ENCODE measurements around the gene COL18A1.

COL18A1 gene

DNA sequence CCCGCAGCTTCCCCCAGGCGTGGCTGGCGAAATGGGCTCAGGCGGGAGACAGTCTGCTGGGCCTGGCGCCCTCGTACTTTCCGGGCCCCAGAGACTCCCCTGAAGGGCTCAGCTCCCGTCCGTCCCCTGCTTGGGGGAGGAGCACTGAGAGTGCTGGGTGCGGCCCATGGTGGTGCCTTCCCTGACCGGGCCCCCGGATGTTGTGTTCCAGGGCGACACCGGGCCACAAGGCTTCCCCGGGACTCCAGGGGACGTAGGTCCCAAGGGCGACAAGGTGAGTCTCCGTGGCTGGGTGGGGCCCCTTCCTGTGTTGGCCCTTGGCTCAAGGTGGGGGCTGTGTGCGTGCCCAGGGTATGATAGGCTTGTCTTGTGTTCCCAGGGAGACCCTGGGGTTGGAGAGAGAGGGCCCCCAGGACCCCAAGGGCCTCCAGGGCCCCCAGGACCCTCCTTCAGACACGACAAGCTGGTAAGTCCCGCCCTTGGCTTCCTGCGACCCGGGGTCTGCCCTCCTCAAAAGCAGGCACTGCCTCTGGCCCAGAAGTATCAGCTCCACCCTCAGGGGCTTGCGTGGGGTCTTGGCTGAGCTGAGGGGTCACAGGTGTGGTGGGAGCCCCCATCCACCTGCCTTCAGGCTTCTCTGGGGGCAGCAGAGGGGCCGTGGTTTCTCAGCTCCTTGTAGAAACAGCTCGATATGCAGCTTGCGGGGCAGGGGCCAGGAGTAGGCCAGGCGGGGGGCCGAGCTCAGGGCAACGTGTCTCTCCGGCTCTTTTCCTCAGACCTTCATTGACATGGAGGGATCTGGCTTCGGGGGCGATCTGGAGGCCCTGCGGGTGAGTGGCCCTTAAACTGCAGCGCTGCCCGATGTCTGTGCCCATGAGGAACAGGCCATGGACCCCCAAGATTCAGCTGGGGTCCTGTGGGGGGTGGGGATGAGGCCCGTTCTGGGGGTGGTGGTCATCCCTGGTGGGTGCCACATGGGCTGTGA lies 75.0 kb downstream of the COL18A1 start:
- TF ChIP-seq, protein P1, sequence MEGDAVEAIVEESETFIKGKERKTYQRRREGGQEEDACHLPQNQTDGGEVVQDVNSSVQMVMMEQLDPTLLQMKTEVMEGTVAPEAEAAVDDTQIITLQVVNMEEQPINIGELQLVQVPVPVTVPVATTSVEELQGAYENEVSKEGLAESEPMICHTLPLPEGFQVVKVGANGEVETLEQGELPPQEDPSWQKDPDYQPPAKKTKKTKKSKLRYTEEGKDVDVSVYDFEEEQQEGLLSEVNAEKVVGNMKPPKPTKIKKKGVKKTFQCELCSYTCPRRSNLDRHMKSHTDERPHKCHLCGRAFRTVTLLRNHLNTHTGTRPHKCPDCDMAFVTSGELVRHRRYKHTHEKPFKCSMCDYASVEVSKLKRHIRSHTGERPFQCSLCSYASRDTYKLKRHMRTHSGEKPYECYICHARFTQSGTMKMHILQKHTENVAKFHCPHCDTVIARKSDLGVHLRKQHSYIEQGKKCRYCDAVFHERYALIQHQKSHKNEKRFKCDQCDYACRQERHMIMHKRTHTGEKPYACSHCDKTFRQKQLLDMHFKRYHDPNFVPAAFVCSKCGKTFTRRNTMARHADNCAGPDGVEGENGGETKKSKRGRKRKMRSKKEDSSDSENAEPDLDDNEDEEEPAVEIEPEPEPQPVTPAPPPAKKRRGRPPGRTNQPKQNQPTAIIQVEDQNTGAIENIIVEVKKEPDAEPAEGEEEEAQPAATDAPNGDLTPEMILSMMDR (conservative IDR thresholded peaks at IDR 0.05; ENCODE audit: low read depth, low read length) = no peak
- no peak overlapping the region for H3K4me3 ChIP-seq (ENCODE audit: low read length)
- DNase-seq (ENCODE audit: low read depth) = no peak

DNA sequence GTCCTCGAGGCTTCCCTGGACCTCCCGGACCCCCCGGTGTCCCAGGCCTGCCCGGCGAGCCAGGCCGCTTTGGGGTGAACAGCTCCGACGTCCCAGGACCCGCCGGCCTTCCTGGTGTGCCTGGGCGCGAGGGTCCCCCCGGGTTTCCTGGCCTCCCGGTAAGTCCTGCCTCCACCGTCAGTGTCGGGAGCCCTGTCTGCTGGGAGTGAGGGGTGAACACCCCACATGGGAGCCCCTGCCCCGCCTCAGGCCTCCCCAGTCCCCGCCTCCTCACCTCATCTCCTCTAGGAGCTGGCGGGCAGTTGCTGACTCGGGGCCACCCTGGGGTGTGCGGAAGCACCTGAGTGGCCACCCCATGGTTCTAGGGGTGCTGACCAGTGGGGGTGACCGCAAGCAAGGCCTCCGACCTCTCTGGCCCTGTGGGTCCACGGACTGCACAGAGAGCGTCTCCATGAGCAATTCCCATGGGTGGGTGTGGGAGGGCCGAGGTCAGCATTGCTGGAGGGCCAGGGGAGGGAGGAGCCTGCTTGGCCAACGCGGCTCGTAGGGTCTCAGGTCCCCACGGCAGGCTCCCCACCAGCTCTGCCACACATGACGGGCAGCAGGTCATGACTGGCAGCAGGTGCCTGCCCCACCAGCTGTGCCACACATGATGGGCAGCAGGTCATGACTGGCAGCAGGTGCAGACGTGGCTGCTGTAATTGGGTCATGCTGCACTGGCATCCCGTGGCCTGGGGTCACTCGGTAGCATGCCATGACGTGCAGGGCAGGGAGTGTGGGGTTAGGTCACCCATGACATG lies 75.9 kb downstream of the COL18A1 start:
- TF ChIP-seq, protein P1 (conservative IDR thresholded peaks at IDR 0.05; ENCODE audit: low read depth, low read length) = no peak
- no peak for DNase-seq (ENCODE audit: low read depth)
- no peak overlapping the region for H3K4me3 ChIP-seq (ENCODE audit: low read length)

DNA sequence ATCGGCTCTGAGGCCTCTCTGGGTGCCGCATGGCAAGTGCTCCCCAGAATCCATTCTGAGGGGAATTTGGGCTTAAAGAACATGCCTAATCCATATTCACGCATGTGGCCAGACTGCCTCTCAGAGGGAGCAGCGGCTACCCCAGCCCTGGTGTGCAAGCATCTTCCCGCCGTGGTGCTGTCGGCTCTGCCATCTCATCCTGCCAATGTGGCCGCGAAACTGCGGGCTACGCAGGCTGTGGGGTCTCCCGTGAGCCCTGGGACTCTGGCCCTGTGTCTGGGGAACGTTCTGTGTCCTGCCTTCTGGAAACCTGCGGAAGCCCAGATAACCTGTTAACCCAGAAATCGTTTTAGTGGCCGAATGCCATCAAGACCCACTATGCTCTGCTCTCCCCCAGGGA lies 76.6 kb downstream of the COL18A1 start:
- TF ChIP-seq, protein P1 (conservative IDR thresholded peaks at IDR 0.05; ENCODE audit: low read depth, low read length) = no peak
- H3K4me3 ChIP-seq (ENCODE audit: low read length) = no peak overlapping the region
- no peak for DNase-seq (ENCODE audit: low read depth)

DNA sequence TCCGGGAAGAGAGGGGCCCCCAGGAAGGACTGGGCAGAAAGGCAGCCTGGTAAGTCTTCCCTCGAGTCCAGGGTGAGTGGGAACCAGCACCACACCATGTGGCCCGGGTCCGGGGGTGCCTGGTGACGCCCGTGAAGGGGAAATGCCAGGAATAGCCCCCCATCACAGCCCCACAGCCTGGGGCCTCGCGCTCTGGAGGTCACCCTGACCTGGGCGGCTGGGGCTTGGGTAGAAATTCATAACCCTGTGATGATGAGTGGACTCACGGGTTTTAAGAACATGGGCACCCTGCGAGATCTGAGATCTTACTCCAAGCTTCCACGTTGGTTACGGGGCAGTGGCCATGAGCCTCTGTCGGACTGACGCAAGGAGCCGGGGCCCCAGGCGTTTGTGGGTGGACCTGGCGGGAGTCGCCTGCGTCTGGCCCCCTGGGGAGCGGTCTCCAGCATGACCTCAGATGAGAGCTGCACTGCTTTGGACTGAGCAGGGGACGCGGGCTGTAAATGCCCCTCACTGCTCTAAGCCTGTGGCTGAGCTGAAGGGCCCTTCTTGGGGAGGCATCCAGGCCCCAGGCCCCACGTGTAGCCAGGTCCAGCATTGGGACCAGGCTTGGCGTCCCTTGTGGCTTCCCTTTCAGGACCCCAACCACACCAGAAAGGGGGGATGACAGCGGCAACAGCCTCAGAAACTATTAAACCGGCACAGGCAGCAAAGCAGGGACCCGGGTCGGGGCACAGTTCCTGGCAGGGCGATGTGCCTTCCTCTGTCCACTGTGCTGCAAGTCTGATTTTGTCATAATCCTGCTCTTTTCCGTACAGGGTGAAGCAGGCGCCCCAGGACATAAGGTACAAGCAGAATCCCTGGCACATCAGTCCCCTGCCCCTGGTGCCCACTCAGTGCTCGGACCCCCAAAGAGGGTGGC lies 77.3 kb downstream of the COL18A1 start:
- no peak overlapping the region for H3K4me3 ChIP-seq (ENCODE audit: low read length)
- no peak for DNase-seq (ENCODE audit: low read depth)
- TF ChIP-seq, protein P1 (conservative IDR thresholded peaks at IDR 0.05; ENCODE audit: low read depth, low read length) = no peak

DNA sequence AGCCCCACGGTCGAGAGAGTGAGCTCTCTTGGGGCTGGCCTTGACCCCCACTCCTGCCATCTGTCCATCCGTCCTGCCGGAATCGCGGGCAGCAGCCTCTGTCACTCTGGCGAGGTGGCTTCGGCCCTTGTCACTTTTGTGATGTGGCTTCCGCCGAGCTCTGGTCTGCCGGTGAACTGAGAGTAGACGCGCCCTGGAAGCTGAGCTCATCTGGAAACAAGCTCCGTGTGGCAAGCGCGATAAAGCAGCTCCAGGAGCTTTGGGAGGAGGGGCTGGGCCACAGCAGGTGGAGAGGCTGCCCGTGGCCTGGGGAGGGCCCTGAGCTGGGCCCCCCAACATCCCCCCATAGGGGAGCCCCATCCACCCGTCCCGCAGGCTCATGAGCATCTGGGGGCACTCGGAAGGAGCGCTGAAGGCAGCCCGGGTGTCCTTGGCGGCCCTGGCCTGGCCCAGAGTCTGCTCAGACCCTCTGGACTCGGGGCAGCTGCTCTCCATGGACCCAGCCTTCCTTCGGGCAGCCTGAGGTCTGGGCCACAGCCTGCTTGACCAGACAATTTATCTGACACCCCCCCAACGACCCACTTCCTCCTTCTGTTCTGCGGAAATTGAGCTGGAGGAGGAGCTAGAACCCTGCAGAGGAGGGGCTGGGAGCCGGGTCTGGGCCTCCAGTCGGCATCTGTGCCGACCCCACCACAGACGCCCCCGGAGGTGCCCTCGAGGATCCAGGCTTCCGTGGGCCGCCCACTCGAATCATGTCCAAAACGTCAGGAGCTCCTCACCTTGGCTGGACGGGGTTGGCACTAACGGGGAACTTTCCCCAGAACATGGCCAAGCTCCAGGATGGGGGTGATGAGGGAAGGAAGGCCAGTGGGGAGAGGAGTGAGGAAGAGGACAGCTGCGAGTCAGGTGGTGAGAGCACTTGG lies 78.2 kb downstream of the COL18A1 start:
- H3K4me3 ChIP-seq (ENCODE audit: low read length) = no peak overlapping the region
- DNase-seq (ENCODE audit: low read depth) = no peak
- TF ChIP-seq, protein P1 (conservative IDR thresholded peaks at IDR 0.05; ENCODE audit: low read depth, low read length) = no peak

DNA sequence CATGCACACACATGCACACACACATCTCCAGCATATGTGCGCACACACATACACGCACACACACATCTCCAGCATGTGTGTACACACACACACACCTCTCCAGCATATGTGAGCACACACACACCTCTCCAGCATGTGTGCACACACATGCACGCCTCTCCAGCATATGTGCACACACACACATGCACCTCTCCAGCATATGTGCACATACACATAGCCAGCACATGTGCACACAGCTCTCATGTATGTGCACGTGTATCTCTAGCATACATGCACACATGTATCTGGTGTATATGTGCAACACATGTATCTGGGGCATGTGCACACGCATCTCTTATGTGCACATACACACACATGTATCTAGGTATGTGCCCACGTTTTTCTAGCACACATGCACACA lies 79.4 kb downstream of the COL18A1 start:
- TF ChIP-seq, protein P1 (conservative IDR thresholded peaks at IDR 0.05; ENCODE audit: low read depth, low read length) = no peak
- H3K4me3 ChIP-seq (ENCODE audit: low read length) = no peak overlapping the region
- DNase-seq (ENCODE audit: low read depth) = no peak

All from retinal pigment epithelial cell (primary cell).